ENCODE data around the gene ALDH4A1. TPM values are rescaled to one million over a fixed set of nuclear protein-coding genes. Genes with fewer than 3 reads are reported as not detected.

The ALDH4A1 gene
- polyA plus RNA-seq, 4 donors, result 0.22 to 6.3 (median 1.3) TPM

- DNase-seq, result peak in 1 of 2 donors; percentile 52
- WGBS, 3 donors, result 47 to 84% (median 78%) methylated on average over 8 of the region's 8 CpGs
- H3K27ac ChIP-seq (ENCODE audit: low read depth in 1 of 3, low read length in 2 of 3), result peak overlapping the region in 2 of 3 donors; percentile 82 to 87
- H3K36me3 ChIP-seq (ENCODE audit: control insufficient read depth in 3 of 3, insufficient read depth in 2 of 3, low read depth in 1 of 3, low read length in 3 of 3), result peaks cover 0 to 24% (median 0%) of the 10 kb centered on the region in 3 donors
- no peak overlapping the region for H3K4me3 ChIP-seq (ENCODE audit: low read depth in 1 of 3, low read length in 3 of 3)
- H3K27me3 ChIP-seq (ENCODE audit: control insufficient read depth in 3 of 3, insufficient read depth in 3 of 3, low read length in 3 of 3), result peaks cover 0 to 6% (median 0%) of the 10 kb centered on the region in 3 donors
- no peaks in the 10 kb centered on the region for H3K9me3 ChIP-seq (ENCODE audit: control insufficient read depth in 2 of 2, insufficient read depth in 1 of 2, low read depth in 1 of 2, low read length in 1 of 2)
- no peak for FAIRE-seq
- peaks cover 0 to 24% (median 11%) of the 10 kb centered on the region in 3 donors for H3K4me1 ChIP-seq (ENCODE audit: control insufficient read depth in 3 of 3, insufficient read depth in 2 of 3, low read depth in 1 of 3, low read length in 2 of 3)
Measured at GRCh38 chr1:18922319-18922726, 20.0 kb upstream of the ALDH4A1 start.

- Histone ChIP-seq H3K27ac (ENCODE audit: low read depth in 1 of 3, low read length in 2 of 3) (peak overlapping the region in 2 of 3 donors; percentile 79 to 87), H3K4me3 (ENCODE audit: low read depth in 1 of 3, low read length in 3 of 3) (no peak overlapping the region), H3K27me3 (ENCODE audit: control insufficient read depth in 3 of 3, insufficient read depth in 3 of 3, low read length in 3 of 3) (peaks cover 0 to 6% (median 0%) of the 10 kb centered on the region in 3 donors), H3K9me3 (ENCODE audit: control insufficient read depth in 2 of 2, insufficient read depth in 1 of 2, low read depth in 1 of 2, low read length in 1 of 2) (no peaks in the 10 kb centered on the region), H3K4me1 (ENCODE audit: control insufficient read depth in 3 of 3, insufficient read depth in 2 of 3, low read depth in 1 of 3, low read length in 2 of 3) (peaks cover 0 to 21% (median 11%) of the 10 kb centered on the region in 3 donors), H3K36me3 (ENCODE audit: control insufficient read depth in 3 of 3, insufficient read depth in 2 of 3, low read depth in 1 of 3, low read length in 3 of 3) (peaks cover 0 to 26% (median 0%) of the 10 kb centered on the region in 3 donors)
- WGBS, 3 donors, result 73 to 84% (median 78%) methylated on average over 17 of the region's 17 CpGs
- DNase-seq (no peak), FAIRE-seq (no peak)
Measured at GRCh38 chr1:18921516-18922251, 19.3 kb upstream of the ALDH4A1 start.

GRCh38 chr1:18920931-18921330, 18.6 kb upstream of the ALDH4A1 start:
- H3K9me3 ChIP-seq (ENCODE audit: control insufficient read depth in 2 of 2, insufficient read depth in 1 of 2, low read depth in 1 of 2, low read length in 1 of 2), result no peaks in the 10 kb centered on the region
- peaks cover 0 to 6% (median 0%) of the 10 kb centered on the region in 3 donors for H3K27me3 ChIP-seq (ENCODE audit: control insufficient read depth in 3 of 3, insufficient read depth in 3 of 3, low read length in 3 of 3)
- H3K27ac ChIP-seq (ENCODE audit: low read depth in 1 of 3, low read length in 2 of 3), result no peak overlapping the region
- FAIRE-seq (no peak), DNase-seq (no peak)
- H3K4me1 ChIP-seq (ENCODE audit: control insufficient read depth in 3 of 3, insufficient read depth in 2 of 3, low read depth in 1 of 3, low read length in 2 of 3), result peaks cover 0 to 21% (median 11%) of the 10 kb centered on the region in 3 donors
- 88 to 93% (median 89%) methylated on average over 7 of the region's 7 CpGs for WGBS, 3 donors
- no peak overlapping the region for H3K4me3 ChIP-seq (ENCODE audit: low read depth in 1 of 3, low read length in 3 of 3)
- peaks cover 0 to 28% (median 0%) of the 10 kb centered on the region in 3 donors for H3K36me3 ChIP-seq (ENCODE audit: control insufficient read depth in 3 of 3, insufficient read depth in 2 of 3, low read depth in 1 of 3, low read length in 3 of 3)

GRCh38 chr1:18919956-18920355, 17.6 kb upstream of the ALDH4A1 start:
- Histone ChIP-seq H3K9me3 (ENCODE audit: control insufficient read depth in 2 of 2, insufficient read depth in 1 of 2, low read depth in 1 of 2, low read length in 1 of 2) (no peaks in the 10 kb centered on the region), H3K27ac (ENCODE audit: low read depth in 1 of 3, low read length in 2 of 3) (no peak overlapping the region), H3K36me3 (ENCODE audit: control insufficient read depth in 3 of 3, insufficient read depth in 2 of 3, low read depth in 1 of 3, low read length in 3 of 3) (peaks cover 0 to 34% (median 0%) of the 10 kb centered on the region in 3 donors), H3K27me3 (ENCODE audit: control insufficient read depth in 3 of 3, insufficient read depth in 3 of 3, low read length in 3 of 3) (peaks cover 0 to 6% (median 0%) of the 10 kb centered on the region in 3 donors), H3K4me1 (ENCODE audit: control insufficient read depth in 3 of 3, insufficient read depth in 2 of 3, low read depth in 1 of 3, low read length in 2 of 3) (peaks cover 0 to 21% (median 11%) of the 10 kb centered on the region in 3 donors), H3K4me3 (ENCODE audit: low read depth in 1 of 3, low read length in 3 of 3) (no peak overlapping the region)
- WGBS, 3 donors, result 89 to 92% (median 90%) methylated on average over 12 of the region's 12 CpGs
- FAIRE-seq (no peak), DNase-seq (no peak)

GRCh38 chr1:18919197-18919905, 17.0 kb upstream of the ALDH4A1 start:
- Histone ChIP-seq H3K4me1 (ENCODE audit: control insufficient read depth in 3 of 3, insufficient read depth in 2 of 3, low read depth in 1 of 3, low read length in 2 of 3) (peaks cover 0 to 21% (median 11%) of the 10 kb centered on the region in 3 donors), H3K27me3 (ENCODE audit: control insufficient read depth in 3 of 3, insufficient read depth in 3 of 3, low read length in 3 of 3) (peaks cover 0 to 2% (median 0%) of the 10 kb centered on the region in 3 donors), H3K27ac (ENCODE audit: low read depth in 1 of 3, low read length in 2 of 3) (no peak overlapping the region), H3K9me3 (ENCODE audit: control insufficient read depth in 2 of 2, insufficient read depth in 1 of 2, low read depth in 1 of 2, low read length in 1 of 2) (no peaks in the 10 kb centered on the region), H3K36me3 (ENCODE audit: control insufficient read depth in 3 of 3, insufficient read depth in 2 of 3, low read depth in 1 of 3, low read length in 3 of 3) (peaks cover 0 to 35% (median 0%) of the 10 kb centered on the region in 3 donors), H3K4me3 (ENCODE audit: low read depth in 1 of 3, low read length in 3 of 3) (no peak overlapping the region)
- no peak for DNase-seq
- FAIRE-seq, result no peak
- 91 to 93% (median 92%) methylated on average over 31 of the region's 31 CpGs for WGBS, 3 donors

GRCh38 chr1:18918417-18918816, 16.1 kb upstream of the ALDH4A1 start:
- Histone ChIP-seq H3K27me3 (ENCODE audit: control insufficient read depth in 3 of 3, insufficient read depth in 3 of 3, low read length in 3 of 3) (peaks cover 0 to 2% (median 0%) of the 10 kb centered on the region in 3 donors), H3K4me3 (ENCODE audit: low read depth in 1 of 3, low read length in 3 of 3) (no peak overlapping the region), H3K9me3 (ENCODE audit: control insufficient read depth in 2 of 2, insufficient read depth in 1 of 2, low read depth in 1 of 2, low read length in 1 of 2) (no peaks in the 10 kb centered on the region), H3K27ac (ENCODE audit: low read depth in 1 of 3, low read length in 2 of 3) (no peak overlapping the region), H3K36me3 (ENCODE audit: control insufficient read depth in 3 of 3, insufficient read depth in 2 of 3, low read depth in 1 of 3, low read length in 3 of 3) (peaks cover 0 to 37% (median 0%) of the 10 kb centered on the region in 3 donors), H3K4me1 (ENCODE audit: control insufficient read depth in 3 of 3, insufficient read depth in 2 of 3, low read depth in 1 of 3, low read length in 2 of 3) (peaks cover 0 to 15% (median 3%) of the 10 kb centered on the region in 3 donors)
- FAIRE-seq, result no peak
- 96 to 99% (median 96%) methylated on average over 11 to 14 of the region's 14 CpGs for WGBS, 3 donors
- DNase-seq, result no peak

GRCh38 chr1:18917071-18917799, 14.9 kb upstream of the ALDH4A1 start:
- Histone ChIP-seq H3K36me3 (ENCODE audit: control insufficient read depth in 3 of 3, insufficient read depth in 2 of 3, low read depth in 1 of 3, low read length in 3 of 3) (peaks cover 0 to 39% (median 0%) of the 10 kb centered on the region in 3 donors), H3K27ac (ENCODE audit: low read depth in 1 of 3, low read length in 2 of 3) (no peak overlapping the region), H3K27me3 (ENCODE audit: control insufficient read depth in 3 of 3, insufficient read depth in 3 of 3, low read length in 3 of 3) (peaks cover 0 to 2% (median 0%) of the 10 kb centered on the region in 3 donors), H3K9me3 (ENCODE audit: control insufficient read depth in 2 of 2, insufficient read depth in 1 of 2, low read depth in 1 of 2, low read length in 1 of 2) (no peaks in the 10 kb centered on the region), H3K4me3 (ENCODE audit: low read depth in 1 of 3, low read length in 3 of 3) (no peak overlapping the region), H3K4me1 (ENCODE audit: control insufficient read depth in 3 of 3, insufficient read depth in 2 of 3, low read depth in 1 of 3, low read length in 2 of 3) (peaks cover 0 to 9% (median 0%) of the 10 kb centered on the region in 3 donors)
- WGBS, 3 donors, result 93 to 96% (median 95%) methylated on average over 27 to 30 of the region's 30 CpGs
- DNase-seq, result no peak
- FAIRE-seq, result no peak

- no peak overlapping the region for H3K4me3 ChIP-seq (ENCODE audit: low read depth in 1 of 3, low read length in 3 of 3)
- 92 to 95% (median 94%) methylated on average over 7 of the region's 7 CpGs for WGBS, 3 donors
- no peaks in the 10 kb centered on the region for H3K9me3 ChIP-seq (ENCODE audit: control insufficient read depth in 2 of 2, insufficient read depth in 1 of 2, low read depth in 1 of 2, low read length in 1 of 2)
- FAIRE-seq (no peak), DNase-seq (no peak)
- no peak overlapping the region for H3K27ac ChIP-seq (ENCODE audit: low read depth in 1 of 3, low read length in 2 of 3)
- H3K4me1 ChIP-seq (ENCODE audit: control insufficient read depth in 3 of 3, insufficient read depth in 2 of 3, low read depth in 1 of 3, low read length in 2 of 3), result peaks cover 0 to 3% (median 0%) of the 10 kb centered on the region in 3 donors
- H3K27me3 ChIP-seq (ENCODE audit: control insufficient read depth in 3 of 3, insufficient read depth in 3 of 3, low read length in 3 of 3), result no peaks in the 10 kb centered on the region
- peaks cover 0 to 42% (median 0%) of the 10 kb centered on the region in 3 donors for H3K36me3 ChIP-seq (ENCODE audit: control insufficient read depth in 3 of 3, insufficient read depth in 2 of 3, low read depth in 1 of 3, low read length in 3 of 3)
Measured at GRCh38 chr1:18915341-18915740, 13.0 kb upstream of the ALDH4A1 start.

All from small intestine (tissue), 7 donors.